Upper lobe of left lung (tissue), 6 donors: Measurements from ENCODE around the gene CAGE1. TPM values are rescaled to one million over a fixed set of nuclear protein-coding genes. Genes with fewer than 3 reads are reported as not detected.

Source experiments
- ATAC-seq, 2 donors: fragments of 200-7000 bp; cut with Tn5 transposase; one replicate each; pipeline ENCODE4 v1.9.1; 2022; ENCODE audit warnings: mild to moderate bottlenecking in 2 of 2, moderate library complexity in 2 of 2; ENCODE audit not compliant: low FRiP score in 2 of 2
- DNase-seq, 2 donors: peaks; one replicate each; pipeline ENCODE4 v3.0.0-alpha.2; 2019 to 2020
- H3K27ac ChIP-seq, 4 donors: fragments of 200-600 bp; sonication (generic); one replicate each; pipeline ENCODE4 v1.5.1; 2016 to 2019
- H3K27me3 ChIP-seq, 4 donors: fragments of 200-600 bp; sonication (generic); one replicate each; pipeline ENCODE4 v1.5.1; 2017 to 2019
- H3K36me3 ChIP-seq, 4 donors: fragments of 200-600 bp; sonication (generic); one replicate each; pipeline ENCODE4 v1.5.1; 2016 to 2019
- H3K4me1 ChIP-seq, 4 donors: fragments of 200-600 bp; sonication (generic); one replicate each; pipeline ENCODE4 v1.5.1; 2018 to 2019
- H3K4me3 ChIP-seq, 4 donors: fragments of 200-600 bp; sonication (generic); one replicate each; pipeline ENCODE4 v1.5.1; 2017 to 2019; ENCODE audit warnings: mild to moderate bottlenecking in 2 of 4, moderate library complexity in 1 of 4
- H3K9me3 ChIP-seq, 4 donors: fragments of 200-600 bp; sonication (generic); one replicate each; pipeline ENCODE4 v1.5.1; 2018 to 2019
- CTCF ChIP-seq, 6 experiments: fragments of 450-650 bp in 4 of 6; fragments of 200-600 bp in 2 of 6; sonication (generic) in 2 of 6; IDR thresholded peaks; one replicate each; pipeline ENCODE4 v1.5.1; 2016 to 2019; ENCODE audit warnings: antibody characterized with exemption in 6 of 6
- EP300 ChIP-seq, 4 donors: sonication (generic); formaldehyde crosslinking; IDR thresholded peaks; one replicate each; pipeline ENCODE4 v1.5.1; 2017; ENCODE audit warnings: antibody characterized with exemption in 4 of 4, control low read depth in 2 of 4
- POLR2A ChIP-seq, 4 donors: fragments of 450-650 bp; IDR thresholded peaks; one replicate each; pipeline ENCODE4 v1.5.1; 2016 to 2017; ENCODE audit warnings: antibody characterized with exemption in 4 of 4, mild to moderate bottlenecking in 2 of 4
- POLR2AphosphoS5 ChIP-seq, 2 donors: sonication (generic); formaldehyde crosslinking; IDR thresholded peaks; one replicate each; pipeline ENCODE4 v1.5.1; 2017; ENCODE audit warnings: antibody characterized with exemption in 2 of 2
- WGBS, 2 donors: methylation state at CpG; one replicate each; pipeline ENCODE4 v1.1.5; 2017 to 2018; 5-methylcytosine and 5-hydroxymethylcytosine counted together
- total RNA-seq, 6 donors: library from RNA; depleted of rRNA in 4 of 6; stranded (reverse); fragments of >200 nt in 4 of 6; gene quantifications; one replicate each; pipeline versions ENCODE4 v1.1.0 to v1.2.1, GENCODE V29; 2016 to 2021
- donor health status: DM: no; HTN: no; CAD: no; lungs with moderate emphysema.
- donor health status: DM: no; HTN: yes; CAD: no; lungs with severe emphysema.

CAGE1 gene
- total RNA-seq, 6 donors from 2014 or later, result not detected

GRCh38 chr6:7334685-7335084 is 54.9 kb downstream of the CAGE1 start:
- no peaks in the 10 kb centered on the region for H3K4me1 ChIP-seq
- WGBS, 2 donors, result 83 to 87% methylated on average over 3 of the region's 3 CpGs
- TF ChIP-seq POLR2AphosphoS5 (IDR thresholded peaks at IDR 0.05) (no peak), EP300 (IDR thresholded peaks at IDR 0.05) (no peak)
- no peak for ATAC-seq
- H3K27me3 ChIP-seq, result no peaks in the 10 kb centered on the region
- H3K9me3 ChIP-seq, result no peaks in the 10 kb centered on the region
- H3K4me3 ChIP-seq, result no peak overlapping the region
- H3K36me3 ChIP-seq, result no peaks in the 10 kb centered on the region
- H3K27ac ChIP-seq, result no peak overlapping the region
- DNase-seq, result no peak

- peak in 1 of 2 donors; percentile 59 for ATAC-seq
Measured at GRCh38 chr6:7332090-7332745, 57.3 kb downstream of the CAGE1 start.

GRCh38 chr6:7331452-7331851 is 58.1 kb downstream of the CAGE1 start:
- Histone ChIP-seq H3K36me3 (no peaks in the 10 kb centered on the region), H3K4me1 (no peaks in the 10 kb centered on the region), H3K4me3 (no peak overlapping the region), H3K27me3 (no peaks in the 10 kb centered on the region), H3K9me3 (no peaks in the 10 kb centered on the region), H3K27ac (no peak overlapping the region)
- no peak for DNase-seq
- WGBS, 2 donors, result 87 to 90% methylated on average over 7 of the region's 7 CpGs
- TF ChIP-seq EP300 (IDR thresholded peaks at IDR 0.05) (no peak), POLR2AphosphoS5 (IDR thresholded peaks at IDR 0.05) (no peak), CTCF (IDR thresholded peaks at IDR 0.05) (no peak), POLR2A (IDR thresholded peaks at IDR 0.05) (no peak)
- ATAC-seq, result no peak

More at GRCh38 chr6:7332090-7332745, 57.3 kb downstream of the CAGE1 start:
- Histone ChIP-seq H3K27me3 (no peaks in the 10 kb centered on the region), H3K4me1 (no peaks in the 10 kb centered on the region), H3K4me3 (no peak overlapping the region), H3K36me3 (no peaks in the 10 kb centered on the region), H3K27ac (no peak overlapping the region), H3K9me3 (no peaks in the 10 kb centered on the region)
- DNase-seq, result no peak
- 81 to 85% methylated on average over 8 of the region's 8 CpGs for WGBS, 2 donors
- TF ChIP-seq POLR2AphosphoS5 (IDR thresholded peaks at IDR 0.05) (no peak), EP300 (IDR thresholded peaks at IDR 0.05) (no peak), POLR2A (IDR thresholded peaks at IDR 0.05) (no peak), CTCF (IDR thresholded peaks at IDR 0.05) (no peak)

- Histone ChIP-seq H3K27me3 (no peaks in the 10 kb centered on the region), H3K9me3 (no peaks in the 10 kb centered on the region), H3K27ac (no peak overlapping the region), H3K36me3 (no peaks in the 10 kb centered on the region), H3K4me1 (no peaks in the 10 kb centered on the region), H3K4me3 (no peak overlapping the region)
- 41 to 45% methylated on average over 2 of the region's 2 CpGs for WGBS, 2 donors
- DNase-seq, result no peak
- TF ChIP-seq EP300 (IDR thresholded peaks at IDR 0.05) (no peak), CTCF (IDR thresholded peaks at IDR 0.05) (no peak), POLR2AphosphoS5 (IDR thresholded peaks at IDR 0.05) (no peak), POLR2A (IDR thresholded peaks at IDR 0.05) (no peak)
- no peak for ATAC-seq
Measured at GRCh38 chr6:7328243-7328642, 61.3 kb downstream of the CAGE1 start.

- no peaks in the 10 kb centered on the region for H3K27me3 ChIP-seq
- no peak for ATAC-seq
- TF ChIP-seq EP300 (IDR thresholded peaks at IDR 0.05) (no peak), POLR2A (IDR thresholded peaks at IDR 0.05) (no peak), POLR2AphosphoS5 (IDR thresholded peaks at IDR 0.05) (no peak), CTCF (IDR thresholded peaks at IDR 0.05) (no peak)
- 68 to 79% methylated on average over 3 of the region's 3 CpGs for WGBS, 2 donors
- no peak overlapping the region for H3K4me3 ChIP-seq
- no peaks in the 10 kb centered on the region for H3K9me3 ChIP-seq
- DNase-seq, result no peak
- H3K4me1 ChIP-seq, result no peaks in the 10 kb centered on the region
- no peak overlapping the region for H3K27ac ChIP-seq
- no peaks in the 10 kb centered on the region for H3K36me3 ChIP-seq
Measured at GRCh38 chr6:7325750-7326149, 63.8 kb downstream of the CAGE1 start.
